ENCODE data around the gene LTA4H.
"Not testable (repeated sequence)": the region's sequence is repeated elsewhere in the genome, so short reads cannot be mapped to it uniquely, and the experiment has no call there.

The LTA4H gene

DNA sequence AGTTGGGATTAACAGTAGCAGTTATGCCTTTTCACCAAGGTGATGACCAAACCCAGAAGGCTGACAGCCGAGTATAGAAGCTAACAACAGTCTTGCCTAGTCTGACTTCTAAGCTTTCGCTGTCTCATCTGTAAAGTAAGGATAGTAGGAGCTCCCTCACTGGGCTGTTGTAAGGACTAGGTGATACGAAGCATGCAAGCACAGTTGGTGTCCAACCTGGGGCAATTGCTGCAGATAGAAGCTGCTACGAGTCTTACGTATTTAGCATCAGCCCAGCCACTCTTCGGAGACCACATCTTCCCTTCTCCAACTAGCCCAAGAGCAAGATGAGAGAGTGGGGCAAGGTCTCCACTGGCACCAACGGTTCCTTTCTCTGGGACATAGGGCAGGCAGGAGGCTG, 45.3 kb downstream of the LTA4H start:
- no peak for DNase-seq (ENCODE audit: low spot score)

DNA sequence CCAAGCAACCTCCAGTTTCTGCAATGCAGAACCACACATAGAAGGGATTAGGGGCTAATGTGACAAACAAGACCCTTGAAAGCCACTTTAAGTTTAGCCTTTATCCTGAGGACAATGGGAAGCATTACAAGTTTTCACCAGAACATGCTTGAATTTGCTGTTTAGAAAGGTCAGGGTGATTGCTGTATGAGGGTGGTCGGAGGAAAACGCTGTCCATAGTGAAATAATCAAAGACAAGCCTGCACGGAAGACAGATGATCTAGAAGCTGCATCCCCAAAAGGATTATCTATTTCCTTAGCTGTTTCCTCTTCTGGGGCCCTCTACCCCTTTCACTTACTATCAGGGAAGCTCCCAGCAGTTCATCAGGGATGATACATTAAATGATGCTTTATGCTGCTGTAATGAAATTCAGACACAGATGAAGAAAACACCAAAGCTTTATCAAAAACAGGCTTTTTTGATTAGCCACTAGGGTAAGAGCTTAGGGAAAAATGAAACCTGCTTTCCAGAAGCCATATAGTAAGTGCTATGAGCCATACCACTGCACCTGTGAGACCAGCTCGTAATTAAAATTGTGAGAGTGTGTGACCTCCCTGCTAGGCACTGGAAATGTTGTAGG, 45.8 kb downstream of the LTA4H start:
- no peak for DNase-seq (ENCODE audit: low spot score)

DNA sequence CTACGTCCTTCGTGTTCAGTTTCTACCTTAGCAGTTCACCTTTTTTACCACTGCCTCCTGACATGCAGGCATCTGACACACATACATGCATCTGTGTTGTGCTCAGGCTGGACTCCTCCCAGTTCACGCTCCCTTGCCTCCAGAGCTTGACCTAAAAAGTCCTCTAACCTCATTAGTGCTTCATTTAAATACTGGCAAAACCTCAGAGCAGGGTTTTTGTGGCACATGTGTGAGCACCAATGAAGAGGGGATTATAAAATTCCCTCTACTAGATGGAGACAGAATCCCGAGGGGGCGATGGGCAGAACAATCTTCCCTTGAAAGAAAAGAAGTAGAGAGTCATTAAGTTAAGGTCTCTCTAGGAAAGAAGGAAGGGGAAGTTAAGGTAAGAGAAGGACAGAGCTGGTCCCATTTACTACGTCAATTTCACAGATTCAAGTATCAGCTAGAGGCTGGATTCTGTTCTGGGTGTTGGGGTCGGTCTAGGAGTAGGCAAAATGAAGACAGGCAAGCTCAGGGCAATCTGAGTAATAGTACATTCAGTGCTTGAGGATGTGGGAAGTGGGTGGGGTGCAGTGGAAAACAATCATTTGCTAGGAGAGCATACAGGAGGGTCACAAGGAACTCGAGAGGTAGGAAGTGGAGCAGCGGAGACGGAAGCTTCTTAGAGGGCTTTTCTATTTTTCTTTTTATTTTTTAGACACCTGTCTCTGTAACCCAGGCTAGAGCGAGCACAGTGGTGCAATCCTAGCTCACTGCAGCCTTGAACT, 46.7 kb downstream of the LTA4H start:
- DNase-seq (ENCODE audit: low spot score), result no peak

DNA sequence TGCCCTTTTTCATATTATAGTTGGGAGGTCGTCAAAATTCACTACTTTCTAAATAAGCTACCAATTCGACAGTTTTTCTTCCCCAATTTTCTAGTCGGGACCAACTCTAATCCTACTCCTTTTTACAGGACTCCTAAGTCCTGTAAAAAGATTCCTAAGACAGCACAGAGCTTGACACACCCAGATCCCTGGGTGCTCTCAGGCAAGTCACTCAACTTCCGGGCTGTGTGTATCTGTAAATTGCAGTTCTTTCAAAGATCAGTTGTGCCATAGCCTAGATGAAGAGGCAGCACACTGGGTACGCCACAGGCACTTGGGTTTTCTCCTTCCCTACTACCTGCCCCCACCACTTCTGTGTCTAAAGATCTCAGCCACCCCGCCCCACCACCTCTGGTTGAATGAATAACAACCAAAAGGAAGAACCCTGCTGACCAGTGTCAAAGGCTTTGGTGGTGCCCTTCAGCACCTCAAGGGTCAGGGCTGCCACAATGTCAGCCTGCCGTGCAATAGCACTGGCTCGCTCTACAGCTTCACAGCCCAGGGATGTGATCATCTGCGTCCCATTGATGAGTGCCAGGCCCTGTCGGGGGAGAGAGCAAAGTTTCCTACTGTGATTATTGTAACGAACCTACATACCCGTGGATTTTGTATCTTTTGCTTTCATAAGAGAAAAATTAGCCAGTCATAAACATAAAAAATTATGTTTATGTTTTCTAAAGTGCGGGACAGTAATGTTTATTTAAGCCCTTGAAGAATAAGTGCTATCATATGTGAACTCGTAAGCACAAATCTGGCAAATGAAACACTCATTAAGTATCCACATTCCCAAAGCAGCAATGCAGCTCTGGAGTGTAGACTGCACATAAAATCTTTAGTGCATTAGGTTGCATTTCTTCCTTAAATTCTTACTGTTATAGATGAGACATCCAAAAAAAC, 48.5 kb downstream of the LTA4H start:
- DNase-seq (ENCODE audit: low spot score), result no peak

DNA sequence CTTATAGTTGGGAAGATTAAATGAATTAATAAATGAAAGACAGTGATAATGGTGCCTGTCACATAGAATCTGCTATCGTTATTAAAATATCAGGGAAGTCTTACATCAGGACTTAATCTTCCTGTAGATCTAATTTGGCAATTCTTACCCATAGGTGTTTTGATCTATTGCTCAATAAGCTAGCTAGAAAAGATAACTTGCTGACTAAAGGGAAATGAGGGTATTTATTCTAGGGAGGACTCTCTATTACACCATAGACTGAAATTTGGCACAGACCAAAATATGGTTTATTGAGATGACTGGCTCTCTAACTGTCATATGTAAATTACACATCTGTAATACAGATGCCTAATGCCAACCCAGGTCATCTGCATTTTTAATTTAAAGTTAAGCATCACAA, 50.7 kb downstream of the LTA4H start:
- DNase-seq (ENCODE audit: low spot score), result no peak

DNA sequence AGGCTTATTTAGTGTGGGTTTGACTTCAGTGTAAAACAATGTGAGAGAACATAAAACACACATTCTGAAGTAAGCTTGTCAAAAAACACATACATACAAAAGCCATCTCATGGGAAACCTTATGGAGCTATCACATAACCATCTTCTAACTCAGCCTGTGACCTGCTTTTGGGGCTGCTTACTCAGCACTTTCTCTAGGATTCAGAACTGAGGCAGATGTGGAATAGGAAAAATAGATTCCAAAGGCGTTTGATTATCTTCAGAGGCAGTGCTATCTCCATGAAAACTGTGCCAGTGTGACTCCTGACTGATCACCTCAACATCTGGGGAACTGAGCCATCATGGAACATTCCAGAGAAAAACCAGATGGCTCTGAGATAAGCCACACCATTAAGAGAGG, 52.8 kb downstream of the LTA4H start:
- DNase-seq (ENCODE audit: low spot score), result no peak

DNA sequence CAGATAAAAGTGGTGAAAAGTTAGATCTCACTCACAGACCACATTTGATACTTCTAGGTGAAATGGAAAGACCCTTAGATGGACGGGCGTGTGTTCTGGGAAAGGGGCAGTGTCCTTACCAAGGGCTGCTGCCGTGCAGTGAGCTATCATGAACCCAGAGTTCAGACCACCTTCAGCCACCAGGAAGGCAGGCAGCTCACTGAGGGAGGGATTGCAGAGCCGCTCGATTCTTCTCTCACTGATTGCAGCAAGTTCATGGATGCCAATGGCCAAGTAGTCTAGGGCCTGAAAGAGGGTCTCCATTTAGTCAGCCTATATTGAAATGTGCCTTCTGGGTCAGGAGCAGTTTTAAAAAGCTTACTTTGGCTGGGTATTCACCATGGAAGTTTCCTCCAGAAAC, 55.0 kb downstream of the LTA4H start:
- DNase-seq (ENCODE audit: low spot score), result no peak

DNA sequence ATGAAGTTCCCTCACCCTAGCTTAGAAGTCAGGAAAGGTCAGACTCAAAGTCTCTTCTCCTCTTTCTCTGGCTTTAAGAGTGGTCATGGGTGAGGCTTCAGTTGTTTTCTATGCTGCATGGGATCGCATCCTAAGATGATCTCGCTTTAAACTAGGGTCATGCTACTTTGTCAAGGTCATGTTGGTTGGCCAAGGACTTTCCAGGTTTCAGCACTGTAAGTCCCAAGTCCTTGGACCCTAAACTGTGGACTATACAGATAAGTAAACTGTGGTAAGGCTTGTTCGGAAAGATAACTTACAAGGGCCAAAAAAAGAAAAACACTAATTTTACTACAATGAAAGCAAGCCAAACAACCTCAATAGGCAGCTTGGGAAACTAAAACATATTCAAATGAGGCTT, 56.6 kb downstream of the LTA4H start:
- DNase-seq (ENCODE audit: low spot score), result no peak

DNA sequence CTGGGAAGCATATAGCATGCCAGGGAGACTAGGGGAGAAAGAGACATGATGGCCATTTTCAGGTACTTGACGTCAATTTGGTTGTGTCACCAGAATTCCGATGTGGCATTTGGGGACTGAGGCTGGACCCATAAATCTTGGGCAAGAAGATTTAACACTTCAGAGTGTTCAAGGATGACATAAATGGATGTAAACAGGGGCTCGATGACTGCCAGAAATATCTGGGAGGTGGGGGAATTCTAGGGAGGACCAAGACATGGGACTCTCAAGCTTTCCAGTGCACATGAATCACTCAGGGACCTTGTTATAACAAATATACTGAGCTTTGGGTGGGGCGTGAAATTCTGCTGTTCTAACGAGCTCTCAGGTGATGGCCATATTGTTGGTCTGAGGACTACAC, 57.0 kb downstream of the LTA4H start:
- DNase-seq (ENCODE audit: low spot score), result no peak

DNA sequence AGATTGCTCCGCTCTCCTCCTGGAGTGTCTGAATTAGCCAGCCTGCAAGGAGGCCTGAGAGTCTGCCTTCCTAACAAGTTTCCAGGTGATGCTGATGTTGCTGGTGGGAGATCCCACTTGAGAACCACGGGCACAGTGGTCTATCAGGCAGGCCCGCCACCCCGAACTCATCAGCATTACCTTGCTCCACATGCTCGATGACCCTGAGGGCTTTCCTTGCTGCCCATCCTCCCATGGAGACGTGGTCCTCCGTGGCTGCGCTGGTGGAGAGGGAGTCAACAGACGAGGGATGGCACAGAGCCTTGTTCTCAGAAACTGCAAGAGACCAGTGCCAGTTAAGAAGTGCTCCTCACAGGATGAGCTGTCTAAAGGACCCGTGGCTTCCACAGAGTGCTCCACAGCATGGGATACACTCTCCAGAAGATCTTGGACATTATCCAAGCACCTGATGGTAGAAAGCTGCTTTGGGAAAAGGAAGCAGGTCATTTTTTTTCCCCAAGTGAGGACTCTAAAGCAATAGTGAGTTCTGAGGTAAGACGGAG, 57.6 kb downstream of the LTA4H start:
- DNase-seq (ENCODE audit: low spot score), result no peak

DNA sequence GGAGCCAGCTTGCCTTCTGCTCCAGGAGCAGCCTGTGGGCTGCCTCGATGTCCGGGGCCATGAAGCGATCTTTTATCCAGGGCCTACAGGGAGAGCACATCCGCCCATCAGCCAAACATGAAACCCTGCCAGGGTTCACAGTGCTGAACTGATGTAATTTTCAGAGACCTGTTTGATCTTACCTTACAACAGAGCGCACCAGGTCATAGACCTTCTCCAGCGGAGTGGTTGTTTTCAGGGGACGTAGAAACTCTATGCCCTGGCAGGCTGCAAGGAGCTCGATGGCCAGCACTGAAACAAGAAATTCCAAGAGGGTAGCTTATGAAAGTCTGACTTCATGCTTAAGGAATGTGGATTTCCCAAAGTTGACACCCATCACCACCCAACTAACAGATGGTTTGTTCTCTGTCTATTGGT, 59.0 kb downstream of the LTA4H start:
- no peak for DNase-seq (ENCODE audit: low spot score)

DNA sequence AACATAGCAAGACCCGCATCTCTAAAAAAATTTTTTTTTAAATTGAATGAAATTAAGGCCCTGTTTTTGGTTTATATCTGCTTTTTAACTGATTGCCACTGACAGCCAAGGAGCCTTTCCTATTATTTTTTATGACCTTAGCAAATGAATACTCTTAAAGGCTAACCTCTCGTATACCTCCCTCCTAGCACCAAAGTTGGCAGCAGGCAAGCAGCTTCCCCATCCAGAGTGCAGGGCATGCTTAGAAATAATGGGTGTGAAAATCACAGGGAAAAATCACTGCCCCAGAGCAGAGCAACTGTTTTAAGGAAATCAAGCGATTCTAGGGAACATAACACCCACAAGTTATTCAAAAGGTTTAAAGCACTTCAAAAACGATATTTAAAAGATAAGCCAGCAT, 59.9 kb downstream of the LTA4H start:
- no peak for DNase-seq (ENCODE audit: low spot score)

DNA sequence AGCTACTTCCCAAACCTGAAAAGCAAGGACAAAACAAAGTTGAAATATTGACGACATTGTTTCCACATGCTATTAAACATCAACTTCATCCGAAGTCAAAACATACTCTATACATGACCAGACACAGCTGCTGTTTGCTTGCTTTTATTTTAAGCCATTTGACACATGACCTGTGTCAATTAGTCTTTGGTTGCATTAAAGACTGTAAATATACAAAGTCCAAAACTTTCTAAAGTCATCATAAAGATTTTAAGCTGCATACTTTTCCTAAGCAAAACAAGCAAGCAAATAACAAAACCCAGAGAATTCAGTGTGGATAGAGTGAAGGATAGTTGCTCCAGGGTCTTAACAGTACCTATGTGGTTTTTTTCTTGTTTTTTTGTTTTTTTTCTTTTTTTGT, 61.0 kb downstream of the LTA4H start:
- no peak for DNase-seq (ENCODE audit: low spot score)

DNA sequence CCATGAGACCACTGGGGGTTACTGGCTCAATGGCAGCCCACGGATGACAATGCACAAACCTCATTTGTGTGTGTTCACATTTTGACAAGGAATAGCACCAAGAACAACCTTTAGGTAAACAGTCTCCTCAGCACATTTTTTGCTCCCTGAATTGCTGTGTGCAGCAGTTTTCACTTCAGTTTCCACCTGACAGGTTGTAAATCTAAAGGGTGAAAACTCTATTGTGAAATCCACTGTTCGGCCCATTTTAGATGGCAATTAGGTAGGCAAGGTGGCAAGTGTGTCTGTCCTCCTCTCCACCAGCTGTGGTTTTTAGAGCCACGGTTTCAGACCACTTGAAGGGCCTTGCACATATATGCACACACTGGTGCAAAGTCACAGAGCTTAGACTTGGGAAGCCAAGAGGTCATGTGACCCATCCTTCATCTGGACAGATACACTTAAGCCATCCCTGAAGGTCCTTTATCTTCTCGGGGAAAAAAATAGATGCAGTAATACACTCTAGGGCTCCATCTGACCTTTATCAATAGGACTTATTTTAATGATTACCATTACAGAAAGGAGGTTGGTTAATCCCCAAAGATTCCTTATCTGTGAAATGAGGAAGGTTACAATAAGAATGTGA, 62.4 kb downstream of the LTA4H start:
- DNase-seq (ENCODE audit: low spot score), result no peak

DNA sequence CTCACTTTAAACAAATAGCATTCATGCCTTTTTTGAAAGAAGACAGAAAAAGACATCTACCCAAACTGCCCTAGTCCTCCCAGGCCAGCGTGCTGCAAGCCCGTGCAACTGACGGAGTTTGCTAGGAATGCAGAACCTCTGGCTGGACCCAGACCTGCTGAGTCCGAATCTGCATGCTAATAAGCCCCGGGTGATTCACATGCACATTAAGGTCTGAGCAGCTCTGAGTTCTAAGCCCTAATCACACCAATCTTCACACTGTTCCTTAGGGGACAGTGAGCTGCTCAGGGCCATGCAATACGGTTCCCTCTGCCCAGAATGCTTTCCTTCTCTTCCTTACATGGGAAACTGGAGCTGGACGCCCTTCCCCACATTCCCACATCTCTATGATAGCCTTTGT, 64.5 kb downstream of the LTA4H start:
- DNase-seq (ENCODE audit: low spot score), result no peak

DNA sequence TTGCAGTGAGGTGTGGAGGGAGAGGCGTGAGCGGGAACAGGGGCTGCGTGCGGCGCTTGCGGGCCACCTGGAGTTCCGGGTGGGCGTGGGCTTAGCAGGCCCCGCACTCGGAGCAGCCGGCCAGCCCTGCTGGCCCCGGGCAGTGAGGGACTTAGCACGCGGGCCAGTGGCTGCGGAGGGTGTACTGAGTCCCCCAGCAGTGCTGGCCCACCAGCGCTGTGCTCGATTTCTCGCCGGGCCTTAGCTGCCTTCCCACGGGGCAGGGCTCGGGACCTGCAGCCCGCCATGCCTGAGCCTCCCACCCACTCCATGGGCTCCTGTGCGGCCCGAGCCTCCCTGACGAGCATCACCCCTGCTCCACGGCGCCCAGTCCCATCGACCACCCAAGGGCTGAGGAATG, 66.3 kb downstream of the LTA4H start:
- not testable (repeated sequence) for DNase-seq (ENCODE audit: low spot score)

DNA sequence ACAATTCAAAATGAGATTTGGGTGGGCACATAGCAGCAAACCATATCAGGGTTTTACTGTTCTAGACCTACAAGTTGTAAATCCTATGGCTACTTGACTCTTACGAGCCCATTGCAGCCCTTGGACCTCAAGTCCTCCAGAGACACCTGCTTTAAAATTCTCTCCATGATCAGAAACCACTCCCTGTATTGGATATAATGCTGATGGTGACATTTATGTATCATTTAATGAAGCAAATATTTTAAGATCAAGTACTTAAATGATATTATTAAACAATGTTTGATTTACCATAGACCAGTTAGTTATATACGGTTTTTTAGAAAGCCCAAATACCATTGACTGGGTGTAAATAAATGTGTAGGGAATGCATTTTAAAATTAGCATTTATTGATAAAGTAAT, 68.1 kb downstream of the LTA4H start:
- DNase-seq (ENCODE audit: low spot score), result no peak

DNA sequence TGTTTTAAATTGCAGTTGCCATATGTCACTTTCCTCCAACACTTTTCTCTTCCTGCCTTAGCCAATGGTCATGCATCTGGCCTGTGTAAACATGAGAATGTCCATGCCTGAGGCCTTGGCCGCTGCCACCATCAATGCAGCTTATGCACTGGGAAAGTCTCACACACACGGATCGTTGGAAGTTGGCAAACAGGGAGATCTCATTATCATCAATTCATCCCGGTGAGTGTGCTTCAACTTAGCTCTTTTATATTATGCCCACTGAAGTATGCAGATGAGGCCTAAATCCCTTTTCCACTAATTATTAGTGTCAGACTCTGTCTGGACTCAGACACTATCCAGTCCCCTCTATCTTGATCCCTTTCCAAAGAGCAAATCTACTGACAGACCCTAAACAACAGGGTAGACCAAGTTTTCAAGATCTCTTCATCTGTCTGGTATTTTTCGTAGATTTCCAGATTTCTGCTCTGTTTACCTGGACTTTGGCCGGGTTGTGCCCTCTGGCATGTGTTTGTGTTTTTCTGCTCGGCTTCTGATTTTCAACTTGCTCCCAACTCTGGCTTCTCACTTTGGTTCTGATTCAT, 69.0 kb downstream of the LTA4H start:
- DNase-seq (ENCODE audit: low spot score), result no peak

DNA sequence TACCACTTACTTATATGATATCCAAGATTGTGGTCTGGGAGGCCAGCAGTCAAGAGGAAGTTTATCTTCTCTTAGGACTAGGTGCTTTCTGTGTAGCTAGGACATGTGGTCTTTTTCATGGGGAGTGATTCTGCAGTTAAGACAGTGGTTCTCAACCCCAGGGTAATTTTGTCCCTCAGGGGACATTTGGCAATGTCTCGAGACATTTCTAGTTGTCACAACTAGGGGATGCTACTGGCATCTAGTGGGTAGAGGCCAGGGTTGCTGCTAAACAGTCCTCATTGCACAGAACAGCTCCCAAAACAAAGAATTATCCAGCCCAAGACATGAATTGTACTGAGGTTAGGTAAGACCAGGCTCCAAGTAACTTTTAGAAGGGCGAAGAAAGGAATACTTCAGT, 72.3 kb downstream of the LTA4H start:
- DNase-seq (ENCODE audit: low spot score), result no peak

DNA sequence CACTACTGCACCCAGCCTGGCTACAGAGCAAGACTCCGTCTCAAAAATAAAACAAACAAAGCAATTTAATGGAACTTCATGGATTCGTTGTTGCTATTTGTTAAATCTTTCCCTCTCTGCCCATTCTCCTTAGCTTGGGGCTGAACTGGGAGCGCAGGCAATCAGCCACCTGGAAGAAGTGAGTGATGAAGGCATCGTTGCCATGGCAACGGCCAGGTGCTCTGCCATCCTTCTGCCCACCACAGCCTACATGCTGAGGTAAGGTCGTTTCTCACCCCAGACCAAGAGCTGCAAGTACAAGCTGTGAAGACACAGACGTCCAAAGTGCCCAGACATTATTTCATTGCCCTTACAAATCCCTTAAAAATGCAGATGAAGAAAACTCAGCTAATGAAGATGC, 73.2 kb downstream of the LTA4H start:
- DNase-seq (ENCODE audit: low spot score), result no peak

DNA sequence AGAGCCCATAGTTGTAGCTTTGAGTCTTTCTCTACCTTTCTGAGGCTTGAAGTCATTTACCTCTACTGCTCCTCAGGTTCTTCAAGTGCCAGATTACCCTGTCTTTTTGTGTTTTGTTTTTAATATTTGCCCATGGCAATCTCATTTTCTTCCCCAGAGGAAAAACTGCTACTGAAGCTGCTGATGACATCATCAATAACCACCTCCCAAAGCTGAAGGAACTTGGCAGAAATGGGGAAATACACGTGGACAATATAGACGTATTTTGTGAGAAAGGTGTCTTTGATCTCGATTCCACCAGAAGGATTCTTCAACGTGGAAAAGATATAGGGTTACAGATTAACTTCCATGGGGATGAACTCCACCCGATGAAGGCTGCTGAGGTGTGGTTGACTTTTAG, 75.1 kb downstream of the LTA4H start:
- DNase-seq (ENCODE audit: low spot score), result no peak

DNA sequence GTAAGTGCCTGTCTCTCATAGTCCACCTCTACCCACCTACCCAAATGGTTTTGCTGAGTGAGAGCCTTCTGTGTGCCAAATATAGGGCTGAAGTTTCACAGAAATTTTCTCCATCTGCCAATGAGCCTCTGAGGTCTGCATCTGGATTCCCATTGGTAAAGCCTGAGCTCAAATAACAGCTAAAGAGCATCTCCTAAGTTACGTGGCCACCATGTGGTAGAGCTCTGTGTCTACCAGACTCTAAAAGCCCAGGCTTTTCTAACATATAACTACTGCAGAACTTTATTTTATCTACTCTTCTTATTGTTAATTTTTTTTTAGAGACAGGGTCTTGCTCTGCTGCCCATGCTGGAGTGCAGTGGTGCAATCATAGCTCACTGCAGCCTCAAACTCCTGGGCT, 76.3 kb downstream of the LTA4H start:
- no peak for DNase-seq (ENCODE audit: low spot score)

Data from GM03348 (cell line).